ENCODE data around the gene SAMD4A.

The SAMD4A gene

DNA sequence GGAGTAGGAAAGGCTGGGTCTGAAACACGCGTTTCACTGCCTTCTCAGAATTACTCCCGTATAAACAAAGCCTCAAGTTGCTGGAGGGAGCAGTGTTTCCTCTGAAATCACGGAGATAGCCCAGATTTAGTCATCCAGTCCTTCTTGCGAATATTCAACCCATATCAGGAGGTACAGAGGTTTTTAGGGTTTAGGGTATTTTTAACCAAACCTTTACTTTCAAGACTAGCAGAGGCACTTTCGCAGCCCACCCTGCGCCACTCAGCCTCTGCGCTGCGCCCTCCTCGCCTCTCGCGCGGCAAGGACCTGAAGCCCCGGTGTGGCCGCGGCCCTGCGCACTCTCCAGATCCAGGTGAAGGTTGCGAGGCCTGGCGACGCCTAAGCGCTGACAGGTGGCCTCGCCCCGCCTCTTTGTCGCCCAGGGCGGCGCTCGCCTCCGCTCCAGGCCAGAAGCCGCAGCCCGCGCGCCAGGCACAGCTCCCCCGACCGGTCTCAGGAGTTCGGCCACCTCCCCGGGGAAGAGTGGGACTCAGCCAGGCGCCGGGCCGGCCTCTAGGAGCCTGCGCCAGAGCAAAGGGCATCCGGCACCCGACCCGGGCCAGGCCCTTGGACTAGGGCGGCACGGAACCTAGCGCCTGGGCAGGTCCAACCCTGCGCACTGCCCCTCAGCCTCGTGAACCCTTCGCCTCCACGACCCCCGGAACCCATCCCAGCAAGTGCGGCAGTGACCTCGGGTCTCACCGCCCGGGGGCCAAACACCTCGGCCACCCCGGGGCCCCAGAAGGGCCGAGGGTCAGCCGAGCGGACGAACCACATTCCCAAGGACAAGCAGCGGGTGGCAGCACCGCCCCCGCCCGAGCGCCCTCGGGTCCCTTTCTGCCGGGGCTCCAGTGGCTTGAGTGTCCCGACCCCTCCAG is 1.8 kb upstream of the SAMD4A start:
- peak; percentile 39 for DNase-seq (ENCODE audit: low read depth, low spot score)
- no peaks in the 10 kb centered on the region for H3K27me3 ChIP-seq (ENCODE audit: control insufficient read depth, insufficient read depth, low read length)
- peaks cover 3% of the 10 kb centered on the region; the same call in 1 of the 2 replicates for H3K4me1 ChIP-seq (ENCODE audit: control insufficient read depth, insufficient read depth, low read length)
- H3K9me3 ChIP-seq (ENCODE audit: control insufficient read depth, insufficient read depth, low read length), result no peaks in the 10 kb centered on the region
- whole genome bisulfite sequencing (ENCODE audit: insufficient coverage, insufficient read length), result no CpG with 5 or more reads among the region's 69 CpGs
- no peaks in the 10 kb centered on the region for H3K36me3 ChIP-seq (ENCODE audit: control insufficient read depth, insufficient read depth, low read length)
- no peak overlapping the region for H3K27ac ChIP-seq (ENCODE audit: low read length)
- H3K4me3 ChIP-seq (ENCODE audit: low read length), result peak overlapping the region; percentile 92

DNA sequence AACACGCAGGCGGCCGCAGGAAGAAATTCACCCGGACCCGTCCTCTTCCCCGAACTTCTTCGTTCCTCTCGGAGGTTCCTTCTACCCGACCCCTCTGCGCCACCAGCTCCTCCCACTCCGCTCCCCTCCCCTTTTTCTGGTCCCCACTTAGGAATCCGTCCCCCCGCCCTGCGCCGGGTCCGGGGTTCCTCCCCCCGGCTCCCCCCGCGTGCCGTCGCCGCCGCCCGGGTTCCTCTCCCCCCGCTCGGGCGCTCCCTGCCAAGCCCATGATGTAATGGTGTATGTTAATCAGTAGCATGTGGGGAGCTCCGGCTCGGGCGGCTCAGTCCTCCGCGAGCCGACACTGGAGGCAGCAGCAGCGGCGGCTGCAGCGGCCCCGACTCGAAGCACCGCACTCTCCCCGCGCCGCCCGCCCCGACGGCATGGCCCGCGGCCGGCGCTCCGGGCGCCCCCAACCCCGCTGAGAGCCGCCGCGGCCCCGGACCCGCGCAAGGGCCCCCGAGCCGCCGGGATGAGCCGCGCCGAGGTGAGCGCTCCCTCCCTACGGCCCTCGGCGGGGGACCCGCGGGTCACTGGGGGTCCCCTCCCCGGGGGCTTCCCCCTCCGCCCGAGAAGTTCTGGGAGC is 1.0 kb upstream of the SAMD4A start:
- Histone ChIP-seq H3K9me3 (ENCODE audit: control insufficient read depth, insufficient read depth, low read length) (no peaks in the 10 kb centered on the region), H3K27ac (ENCODE audit: low read length) (no peak overlapping the region), H3K4me3 (ENCODE audit: low read length) (peak overlapping the region; percentile 92), H3K27me3 (ENCODE audit: control insufficient read depth, insufficient read depth, low read length) (no peaks in the 10 kb centered on the region), H3K36me3 (ENCODE audit: control insufficient read depth, insufficient read depth, low read length) (no peaks in the 10 kb centered on the region), H3K4me1 (ENCODE audit: control insufficient read depth, insufficient read depth, low read length) (peaks cover 3% of the 10 kb centered on the region; the same call in 1 of the 2 replicates)
- peak; percentile 35 for DNase-seq (ENCODE audit: low read depth, low spot score)
- WGBS (ENCODE audit: insufficient coverage, insufficient read length), result no CpG with 5 or more reads among the region's 73 CpGs

DNA sequence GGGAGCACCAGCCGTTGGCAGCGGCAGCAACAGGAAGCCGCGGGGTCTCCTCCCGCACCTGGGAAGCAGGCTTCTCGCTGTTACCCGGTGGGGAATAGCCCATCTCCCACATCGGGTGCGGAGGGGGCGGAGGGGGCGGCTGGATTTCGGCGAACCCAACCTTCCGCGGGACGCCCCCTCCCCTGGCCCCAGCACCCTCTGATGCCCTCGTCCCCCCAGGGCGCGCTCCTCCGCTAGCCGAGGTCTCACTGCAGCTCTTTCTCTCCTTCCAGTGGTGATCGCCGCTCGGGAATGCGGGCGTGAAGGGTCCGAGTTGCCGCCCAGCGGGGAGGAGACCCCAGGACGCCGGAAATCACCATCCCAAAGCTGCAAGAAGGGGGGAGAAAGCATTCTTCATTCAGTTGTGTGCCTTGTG is 303 bp downstream of the SAMD4A start:
- H3K27me3 ChIP-seq (ENCODE audit: control insufficient read depth, insufficient read depth, low read length), result no peaks in the 10 kb centered on the region
- H3K36me3 ChIP-seq (ENCODE audit: control insufficient read depth, insufficient read depth, low read length), result no peaks in the 10 kb centered on the region
- H3K9me3 ChIP-seq (ENCODE audit: control insufficient read depth, insufficient read depth, low read length), result no peaks in the 10 kb centered on the region
- WGBS (ENCODE audit: insufficient coverage, insufficient read length), result no CpG with 5 or more reads among the region's 31 CpGs
- H3K4me3 ChIP-seq (ENCODE audit: low read length), result peak overlapping the region; percentile 92; the same call in 1 of the 2 replicates
- DNase-seq (ENCODE audit: low read depth, low spot score), result no peak
- H3K27ac ChIP-seq (ENCODE audit: low read length), result no peak overlapping the region
- H3K4me1 ChIP-seq (ENCODE audit: control insufficient read depth, insufficient read depth, low read length), result peaks cover 3% of the 10 kb centered on the region; the same call in 1 of the 2 replicates

DNA sequence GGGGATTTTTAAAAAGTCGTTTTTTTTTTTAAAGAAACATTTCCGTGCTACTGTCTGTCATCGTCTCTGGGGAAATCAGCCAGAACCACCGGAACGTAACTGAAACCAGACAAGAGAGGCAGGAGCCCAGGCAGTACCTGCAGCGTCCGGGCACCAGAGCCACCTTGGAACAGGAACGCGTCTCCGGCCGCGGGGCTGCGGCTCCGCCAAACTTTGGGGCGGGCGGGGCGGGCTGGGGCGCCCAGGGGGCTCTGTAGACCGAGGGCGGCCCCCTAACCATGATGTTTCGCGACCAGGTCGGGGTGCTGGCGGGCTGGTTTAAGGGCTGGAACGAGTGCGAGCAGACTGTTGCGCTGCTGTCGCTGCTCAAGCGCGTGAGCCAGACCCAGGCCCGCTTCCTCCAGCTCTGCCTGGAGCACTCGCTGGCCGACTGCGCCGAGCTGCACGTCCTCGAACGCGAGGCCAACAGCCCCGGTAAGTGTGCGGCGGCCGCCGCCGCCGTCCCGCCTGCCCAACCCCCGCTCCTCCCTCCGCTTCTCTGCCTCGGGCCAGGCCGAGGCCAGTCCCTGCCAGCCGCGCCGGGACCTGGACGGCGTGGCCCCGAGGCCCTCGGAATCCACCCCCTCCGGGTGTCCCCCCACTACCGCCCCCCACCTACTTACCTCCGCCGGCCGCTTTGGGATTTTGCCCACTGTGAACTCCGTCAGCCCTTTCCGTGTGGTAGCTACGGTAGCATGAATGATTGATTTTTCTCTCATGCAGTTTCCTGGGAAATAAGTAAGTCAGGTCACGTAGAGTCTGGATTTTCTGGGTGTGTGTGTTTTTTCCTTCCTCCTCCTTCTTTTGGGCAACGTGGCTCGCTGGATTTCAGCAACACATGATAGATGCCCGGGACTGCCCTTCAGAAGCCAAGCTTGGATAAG is 972 bp downstream of the SAMD4A start:
- no CpG with 5 or more reads among the region's 70 CpGs for WGBS (ENCODE audit: insufficient coverage, insufficient read length)
- Histone ChIP-seq H3K36me3 (ENCODE audit: control insufficient read depth, insufficient read depth, low read length) (no peaks in the 10 kb centered on the region), H3K27me3 (ENCODE audit: control insufficient read depth, insufficient read depth, low read length) (no peaks in the 10 kb centered on the region), H3K4me3 (ENCODE audit: low read length) (peak overlapping the region; percentile 92; the same call in 1 of the 2 replicates), H3K27ac (ENCODE audit: low read length) (no peak overlapping the region), H3K4me1 (ENCODE audit: control insufficient read depth, insufficient read depth, low read length) (peaks cover 3% of the 10 kb centered on the region; the same call in 1 of the 2 replicates), H3K9me3 (ENCODE audit: control insufficient read depth, insufficient read depth, low read length) (no peaks in the 10 kb centered on the region)
- peak; percentile 29 for DNase-seq (ENCODE audit: low read depth, low spot score)

DNA sequence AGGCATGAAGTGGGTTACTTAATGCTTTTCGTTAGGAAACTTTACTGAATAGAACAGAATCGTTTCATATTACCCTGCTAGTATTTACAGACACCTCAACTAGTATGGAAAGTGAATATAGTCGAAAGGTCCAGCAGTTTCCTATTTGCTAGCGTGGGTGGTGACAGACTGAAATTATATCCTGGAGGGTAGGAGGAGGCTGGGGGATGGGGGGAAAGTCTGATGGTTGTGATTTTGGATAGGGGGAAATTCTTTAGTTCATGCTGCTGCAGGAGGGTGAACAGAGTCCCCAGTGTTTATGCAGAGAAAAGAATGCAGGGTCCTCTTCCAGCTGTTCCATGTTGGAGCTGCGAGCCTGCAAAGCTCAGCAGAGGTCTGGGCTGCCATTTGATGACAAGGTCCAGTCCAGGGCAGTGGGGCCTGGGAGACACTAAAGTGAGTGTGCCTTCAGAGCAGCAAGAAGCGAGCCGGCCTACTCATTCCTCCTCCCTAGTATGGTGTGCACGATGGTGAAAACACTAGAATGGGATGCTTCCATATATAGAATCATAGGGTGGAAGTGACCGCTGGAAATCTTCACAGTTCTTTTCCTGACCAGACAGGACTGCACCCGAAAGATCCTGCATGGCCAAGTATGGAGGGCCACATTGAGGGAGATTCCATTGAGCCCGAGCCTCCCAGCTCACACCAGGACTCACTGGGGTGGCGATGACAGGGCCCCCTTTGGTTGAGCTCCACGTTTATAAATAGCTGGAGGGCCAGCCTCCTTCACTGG is 2.1 kb downstream of the SAMD4A start:
- H3K27me3 ChIP-seq (ENCODE audit: control insufficient read depth, insufficient read depth, low read length), result no peaks in the 10 kb centered on the region
- H3K4me3 ChIP-seq (ENCODE audit: low read length), result no peak overlapping the region
- no peak for DNase-seq (ENCODE audit: low read depth, low spot score)
- peaks cover 3% of the 10 kb centered on the region; the same call in 1 of the 2 replicates for H3K4me1 ChIP-seq (ENCODE audit: control insufficient read depth, insufficient read depth, low read length)
- H3K36me3 ChIP-seq (ENCODE audit: control insufficient read depth, insufficient read depth, low read length), result no peaks in the 10 kb centered on the region
- H3K27ac ChIP-seq (ENCODE audit: low read length), result no peak overlapping the region
- H3K9me3 ChIP-seq (ENCODE audit: control insufficient read depth, insufficient read depth, low read length), result no peaks in the 10 kb centered on the region
- no CpG with 5 or more reads among the region's 13 CpGs for WGBS (ENCODE audit: insufficient coverage, insufficient read length)

DNA sequence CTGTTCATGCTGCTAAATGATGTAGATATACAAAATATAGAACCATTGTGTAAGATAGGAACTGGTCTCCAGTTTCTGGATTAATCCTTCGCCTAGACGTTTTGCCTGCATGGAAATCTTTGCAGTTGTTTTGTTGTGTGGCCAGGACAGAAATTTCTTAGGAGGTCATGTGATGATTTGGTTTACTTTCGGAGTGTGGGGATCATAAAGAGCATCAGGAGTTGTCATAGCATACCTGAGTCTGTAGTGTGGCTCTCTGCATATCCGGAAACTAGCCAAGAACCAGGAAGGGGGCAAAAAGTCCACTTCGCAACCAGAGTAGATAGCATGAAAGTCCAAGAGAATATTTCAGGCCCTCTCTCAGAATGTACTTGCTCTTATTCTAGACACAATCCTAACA is 3.1 kb downstream of the SAMD4A start:
- Histone ChIP-seq H3K36me3 (ENCODE audit: control insufficient read depth, insufficient read depth, low read length) (no peaks in the 10 kb centered on the region), H3K27me3 (ENCODE audit: control insufficient read depth, insufficient read depth, low read length) (no peaks in the 10 kb centered on the region), H3K4me1 (ENCODE audit: control insufficient read depth, insufficient read depth, low read length) (peaks cover 3% of the 10 kb centered on the region; the same call in 1 of the 2 replicates), H3K4me3 (ENCODE audit: low read length) (no peak overlapping the region), H3K27ac (ENCODE audit: low read length) (no peak overlapping the region), H3K9me3 (ENCODE audit: control insufficient read depth, insufficient read depth, low read length) (no peaks in the 10 kb centered on the region)
- no CpG with 5 or more reads among the region's 5 CpGs for WGBS (ENCODE audit: insufficient coverage, insufficient read length)
- DNase-seq (ENCODE audit: low read depth, low spot score), result no peak

DNA sequence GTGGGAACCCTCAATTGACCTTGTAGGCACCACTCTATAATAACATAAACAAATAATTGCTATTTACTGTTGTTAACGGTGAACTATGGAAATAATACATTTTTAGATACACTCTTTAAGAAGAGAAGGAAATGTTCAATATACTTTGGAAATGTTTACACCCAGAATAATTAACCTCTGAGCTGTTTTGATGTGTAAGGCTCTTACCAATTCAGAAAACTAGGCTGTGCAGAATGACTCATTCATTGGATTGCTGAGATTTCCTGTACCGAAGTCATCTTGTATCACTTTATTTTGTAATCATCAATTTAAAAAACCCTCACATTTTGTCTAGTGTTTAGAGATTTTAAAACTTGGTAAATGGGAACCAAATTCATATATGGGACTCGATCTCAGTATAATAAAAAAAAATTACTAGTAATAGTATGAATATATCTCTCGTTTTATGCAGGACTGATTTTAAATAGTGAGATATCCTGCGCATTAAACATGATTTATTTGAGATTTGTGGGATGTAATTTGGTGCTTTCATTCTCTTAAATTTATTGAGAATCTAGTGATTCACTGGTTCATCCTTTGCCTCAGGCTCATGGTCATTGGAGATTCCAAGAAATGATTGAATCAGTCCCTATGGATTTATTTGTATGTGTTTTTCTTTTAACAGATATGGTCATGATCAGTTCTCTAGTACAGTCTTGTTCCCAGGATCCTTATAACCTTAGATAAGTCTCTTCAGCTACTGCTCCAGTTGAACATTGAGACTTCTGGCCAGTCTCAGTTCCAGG is 3.9 kb downstream of the SAMD4A start:
- peaks cover 3% of the 10 kb centered on the region; the same call in 1 of the 2 replicates for H3K4me1 ChIP-seq (ENCODE audit: control insufficient read depth, insufficient read depth, low read length)
- H3K4me3 ChIP-seq (ENCODE audit: low read length), result no peak overlapping the region
- no peaks in the 10 kb centered on the region for H3K9me3 ChIP-seq (ENCODE audit: control insufficient read depth, insufficient read depth, low read length)
- H3K27me3 ChIP-seq (ENCODE audit: control insufficient read depth, insufficient read depth, low read length), result no peaks in the 10 kb centered on the region
- WGBS (ENCODE audit: insufficient coverage, insufficient read length), result 100% methylated on average over 1 of the region's 5 CpGs
- DNase-seq (ENCODE audit: low read depth, low spot score), result no peak
- no peak overlapping the region for H3K27ac ChIP-seq (ENCODE audit: low read length)
- no peaks in the 10 kb centered on the region for H3K36me3 ChIP-seq (ENCODE audit: control insufficient read depth, insufficient read depth, low read length)

DNA sequence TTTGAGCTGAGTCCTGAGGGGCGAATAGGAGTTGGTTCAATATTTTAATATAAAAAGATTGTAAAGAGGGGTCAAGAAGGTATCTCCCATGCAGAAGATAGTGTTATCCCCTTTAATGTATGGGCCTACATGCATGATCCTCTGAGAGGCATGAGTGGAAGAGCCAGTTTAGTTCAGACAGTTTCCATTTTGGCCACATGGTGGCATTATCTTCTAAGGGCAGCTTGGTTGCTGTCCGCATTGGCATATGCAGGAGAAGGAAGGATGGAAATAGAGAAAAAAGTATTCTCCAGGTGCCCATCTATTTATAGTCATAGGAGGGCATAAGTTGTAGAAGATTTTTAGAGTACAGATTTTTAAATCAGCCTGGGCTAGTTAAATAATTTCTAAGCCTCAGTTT is 5.4 kb downstream of the SAMD4A start:
- peak; percentile 55 for DNase-seq (ENCODE audit: low read depth, low spot score)
- H3K9me3 ChIP-seq (ENCODE audit: control insufficient read depth, insufficient read depth, low read length), result no peaks in the 10 kb centered on the region
- H3K27ac ChIP-seq (ENCODE audit: low read length), result no peak overlapping the region
- H3K27me3 ChIP-seq (ENCODE audit: control insufficient read depth, insufficient read depth, low read length), result no peaks in the 10 kb centered on the region
- H3K4me1 ChIP-seq (ENCODE audit: control insufficient read depth, insufficient read depth, low read length), result peaks cover 3% of the 10 kb centered on the region; the same call in 1 of the 2 replicates
- H3K4me3 ChIP-seq (ENCODE audit: low read length), result no peak overlapping the region
- H3K36me3 ChIP-seq (ENCODE audit: control insufficient read depth, insufficient read depth, low read length), result no peaks in the 10 kb centered on the region
- WGBS (ENCODE audit: insufficient coverage, insufficient read length), result no CpG with 5 or more reads among the region's 2 CpGs

DNA sequence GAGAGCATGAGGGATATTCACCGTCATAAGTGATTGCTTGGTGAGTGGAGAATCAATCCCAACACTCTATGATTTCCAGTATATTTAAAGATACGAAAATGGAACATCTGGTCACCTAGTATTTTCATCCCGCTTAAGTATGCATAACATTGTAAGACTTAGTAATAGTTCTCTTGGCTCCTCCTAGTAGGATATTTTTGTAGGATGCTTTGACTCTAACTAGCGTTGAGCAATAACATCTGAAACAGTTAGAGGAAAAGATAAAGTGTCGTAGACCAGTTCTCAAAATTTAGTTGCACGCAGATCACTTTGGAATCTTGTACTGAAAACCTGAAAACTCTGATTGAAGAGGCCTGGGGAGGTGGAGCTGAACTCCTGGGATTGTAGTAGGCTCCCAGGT is 7.6 kb downstream of the SAMD4A start:
- Histone ChIP-seq H3K27ac (ENCODE audit: low read length) (no peak overlapping the region), H3K36me3 (ENCODE audit: control insufficient read depth, insufficient read depth, low read length) (no peaks in the 10 kb centered on the region), H3K9me3 (ENCODE audit: control insufficient read depth, insufficient read depth, low read length) (no peaks in the 10 kb centered on the region), H3K4me1 (ENCODE audit: control insufficient read depth, insufficient read depth, low read length) (no peaks in the 10 kb centered on the region), H3K27me3 (ENCODE audit: control insufficient read depth, insufficient read depth, low read length) (no peaks in the 10 kb centered on the region), H3K4me3 (ENCODE audit: low read length) (no peak overlapping the region)
- no CpG with 5 or more reads among the region's 6 CpGs for WGBS (ENCODE audit: insufficient coverage, insufficient read length)
- no peak for DNase-seq (ENCODE audit: low read depth, low spot score)

Data from iPS DF 6.9 (cell line).